HCT116 (cell line): ENCODE data around the gene RNF182.

Experiments
- CEBPB ChIP-seq: IDR thresholded peaks from 2 replicates; pipeline ENCODE4 v1.6.1; 2012; ENCODE audit warnings: low read depth
- CTCF ChIP-seq, 3 experiments: fragments of 200-600 bp in 1 of 3; sonication (generic) in 1 of 3; IDR thresholded peaks in 2 of 3; conservative IDR thresholded peaks in 1 of 3; 2 replicates each; pipeline ENCODE4 v1.5.1; 2012 to 2017; ENCODE audit warnings: low read depth in 2 of 3, low read length in 2 of 3, antibody characterized with exemption in 1 of 3, borderline replicate concordance in 1 of 3, control low read depth in 1 of 3, mild to moderate bottlenecking in 1 of 3, mixed read lengths in 1 of 3, mixed run types in 1 of 3, moderate library complexity in 1 of 3; ENCODE audit not compliant: insufficient read depth in 1 of 3
- EGR1 ChIP-seq: IDR thresholded peaks from 2 replicates; pipeline ENCODE4 v1.6.1; 2012; ENCODE audit warnings: low read depth
- ELF1 ChIP-seq: IDR thresholded peaks from 2 replicates; pipeline ENCODE4 v1.6.1; 2012; ENCODE audit warnings: low read depth, borderline replicate concordance
- EZH2 ChIP-seq: fragments of 200-600 bp; sonication (generic); IDR thresholded peaks from 2 replicates; pipeline ENCODE4 v1.6.1; 2017; ENCODE audit warnings: antibody characterized with exemption, mixed run types
- EZH2phosphoT487 ChIP-seq: fragments of 200-600 bp; IDR thresholded peaks from 2 replicates; pipeline ENCODE4 v1.6.1; 2018; ENCODE audit warnings: antibody characterized with exemption, borderline replicate concordance
- FOSL1 ChIP-seq: IDR thresholded peaks from 2 replicates; pipeline ENCODE4 v1.6.1; 2012; ENCODE audit warnings: low read depth
- POLR2A ChIP-seq: IDR thresholded peaks from 2 replicates; pipeline ENCODE4 v1.7.0; 2011; ENCODE audit warnings: borderline replicate concordance; ENCODE audit not compliant: insufficient read depth, insufficient read length; ENCODE audit errors: extremely low read depth
- RAD21 ChIP-seq: IDR thresholded peaks from 2 replicates; pipeline ENCODE4 v1.6.1; 2012; ENCODE audit warnings: low read depth, mild to moderate bottlenecking
- SIN3A ChIP-seq: IDR thresholded peaks from 2 replicates; pipeline ENCODE4 v1.6.1; 2012; ENCODE audit warnings: low read depth
- ZNF274 ChIP-seq: fragments of 200-500 bp; sonication (Bioruptor generic); IDR thresholded peaks from 2 replicates; pipeline ENCODE4 v1.6.1; 2014; ENCODE audit warnings: mild to moderate bottlenecking, low read depth, low read length, inconsistent platforms
- TF ChIP-seq, protein P1 (sequence below): IDR thresholded peaks from 2 replicates; pipeline ENCODE4 v1.6.1; 2012
- TF ChIP-seq, protein P2 (sequence below): IDR thresholded peaks from 2 replicates; pipeline ENCODE4 v1.6.1; 2012; ENCODE audit warnings: low read depth

DNA sequence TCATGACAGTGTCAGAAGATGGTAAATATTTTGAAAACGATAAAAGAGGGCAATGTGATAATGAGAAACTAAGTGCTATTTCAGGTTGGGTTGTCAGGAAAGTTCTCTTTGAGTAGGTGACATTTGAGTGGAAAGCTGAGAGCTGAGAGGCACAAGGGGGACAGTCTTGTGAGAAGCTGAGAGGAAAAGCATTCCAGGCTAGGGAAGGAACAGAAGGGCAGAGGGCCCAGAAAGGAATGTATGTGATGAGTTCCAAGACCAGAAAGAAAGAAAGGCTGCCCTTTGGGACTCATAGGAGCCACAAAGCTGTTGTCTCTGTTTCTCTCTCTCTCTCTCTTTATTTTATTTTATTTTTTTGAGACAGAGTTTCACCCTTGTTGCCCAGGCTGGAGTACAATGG, 7.6 kb upstream of the RNF182 start:
- TF ChIP-seq CTCF (IDR thresholded peaks at IDR 0.05 in 2 of 3, conservative IDR thresholded peaks at IDR 0.05 in 1 of 3; ENCODE audit: borderline replicate concordance in 1 of 3, insufficient read depth in 1 of 3, low read depth in 2 of 3, low read length in 2 of 3) (no peak), CEBPB (no peak), SIN3A (no peak), POLR2A (no peak), EGR1 (no peak), EZH2 (no peak), RAD21 (no peak), FOSL1 (no peak), EZH2phosphoT487 (no peak), ZNF274 (no peak), ELF1 (no peak)
- TF ChIP-seq, protein P1, sequence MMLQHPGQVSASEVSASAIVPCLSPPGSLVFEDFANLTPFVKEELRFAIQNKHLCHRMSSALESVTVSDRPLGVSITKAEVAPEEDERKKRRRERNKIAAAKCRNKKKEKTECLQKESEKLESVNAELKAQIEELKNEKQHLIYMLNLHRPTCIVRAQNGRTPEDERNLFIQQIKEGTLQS, result no peak
- TF ChIP-seq, protein P2, sequence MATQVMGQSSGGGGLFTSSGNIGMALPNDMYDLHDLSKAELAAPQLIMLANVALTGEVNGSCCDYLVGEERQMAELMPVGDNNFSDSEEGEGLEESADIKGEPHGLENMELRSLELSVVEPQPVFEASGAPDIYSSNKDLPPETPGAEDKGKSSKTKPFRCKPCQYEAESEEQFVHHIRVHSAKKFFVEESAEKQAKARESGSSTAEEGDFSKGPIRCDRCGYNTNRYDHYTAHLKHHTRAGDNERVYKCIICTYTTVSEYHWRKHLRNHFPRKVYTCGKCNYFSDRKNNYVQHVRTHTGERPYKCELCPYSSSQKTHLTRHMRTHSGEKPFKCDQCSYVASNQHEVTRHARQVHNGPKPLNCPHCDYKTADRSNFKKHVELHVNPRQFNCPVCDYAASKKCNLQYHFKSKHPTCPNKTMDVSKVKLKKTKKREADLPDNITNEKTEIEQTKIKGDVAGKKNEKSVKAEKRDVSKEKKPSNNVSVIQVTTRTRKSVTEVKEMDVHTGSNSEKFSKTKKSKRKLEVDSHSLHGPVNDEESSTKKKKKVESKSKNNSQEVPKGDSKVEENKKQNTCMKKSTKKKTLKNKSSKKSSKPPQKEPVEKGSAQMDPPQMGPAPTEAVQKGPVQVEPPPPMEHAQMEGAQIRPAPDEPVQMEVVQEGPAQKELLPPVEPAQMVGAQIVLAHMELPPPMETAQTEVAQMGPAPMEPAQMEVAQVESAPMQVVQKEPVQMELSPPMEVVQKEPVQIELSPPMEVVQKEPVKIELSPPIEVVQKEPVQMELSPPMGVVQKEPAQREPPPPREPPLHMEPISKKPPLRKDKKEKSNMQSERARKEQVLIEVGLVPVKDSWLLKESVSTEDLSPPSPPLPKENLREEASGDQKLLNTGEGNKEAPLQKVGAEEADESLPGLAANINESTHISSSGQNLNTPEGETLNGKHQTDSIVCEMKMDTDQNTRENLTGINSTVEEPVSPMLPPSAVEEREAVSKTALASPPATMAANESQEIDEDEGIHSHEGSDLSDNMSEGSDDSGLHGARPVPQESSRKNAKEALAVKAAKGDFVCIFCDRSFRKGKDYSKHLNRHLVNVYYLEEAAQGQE, result no peak
